ENCODE measurements around the gene LRFN2.

Gene LRFN2

GRCh38 chr6:40443842-40444241, 143.3 kb downstream of the LRFN2 start:
- no peak for FAIRE-seq
- no peak for DNase-seq (ENCODE audit: extremely low spot score, insufficient read length, low read depth)

GRCh38 chr6:40442591-40442990, 144.6 kb downstream of the LRFN2 start:
- DNase-seq (ENCODE audit: extremely low spot score, insufficient read length, low read depth) (no peak), FAIRE-seq (no peak)

GRCh38 chr6:40441150-40441549, 146.0 kb downstream of the LRFN2 start:
- DNase-seq (ENCODE audit: extremely low spot score, insufficient read length, low read depth): no peak

GRCh38 chr6:40440053-40440452, 147.1 kb downstream of the LRFN2 start:
- no peak for DNase-seq (ENCODE audit: extremely low spot score, insufficient read length, low read depth)
- FAIRE-seq: no peak

More at GRCh38 chr6:40441150-40441549, 146.0 kb downstream of the LRFN2 start:
- no peak for FAIRE-seq

- FAIRE-seq (no peak), DNase-seq (ENCODE audit: extremely low spot score, insufficient read length, low read depth) (no peak)
Observed at GRCh38 chr6:40439026-40439800, 148.0 kb downstream of the LRFN2 start.

GRCh38 chr6:40438246-40438887, 148.8 kb downstream of the LRFN2 start:
- DNase-seq (ENCODE audit: extremely low spot score, insufficient read length, low read depth) (no peak), FAIRE-seq (no peak)

GRCh38 chr6:40437631-40438030, 149.5 kb downstream of the LRFN2 start:
- FAIRE-seq: no peak
- DNase-seq (ENCODE audit: extremely low spot score, insufficient read length, low read depth): no peak

- no peak for DNase-seq (ENCODE audit: extremely low spot score, insufficient read length, low read depth)
- FAIRE-seq: no peak
Observed at GRCh38 chr6:40436685-40437604, 150.2 kb downstream of the LRFN2 start.

- FAIRE-seq: no peak
- DNase-seq (ENCODE audit: extremely low spot score, insufficient read length, low read depth): no peak
Observed at GRCh38 chr6:40432982-40433381, 154.2 kb downstream of the LRFN2 start.

- FAIRE-seq (no peak), DNase-seq (ENCODE audit: extremely low spot score, insufficient read length, low read depth) (no peak)
Observed at GRCh38 chr6:40431706-40432105, 155.5 kb downstream of the LRFN2 start.

- no peak for FAIRE-seq
- DNase-seq (ENCODE audit: extremely low spot score, insufficient read length, low read depth): no peak
Observed at GRCh38 chr6:40427196-40427595, 160.0 kb downstream of the LRFN2 start.

- DNase-seq (ENCODE audit: extremely low spot score, insufficient read length, low read depth) (no peak), FAIRE-seq (no peak)
Observed at GRCh38 chr6:40426346-40427066, 160.7 kb downstream of the LRFN2 start.

- FAIRE-seq (no peak), DNase-seq (ENCODE audit: extremely low spot score, insufficient read length, low read depth) (no peak)
Observed at GRCh38 chr6:40425192-40425919, 161.8 kb downstream of the LRFN2 start.

GRCh38 chr6:40422046-40422445, 165.1 kb downstream of the LRFN2 start:
- FAIRE-seq: no peak
- no peak for DNase-seq (ENCODE audit: extremely low spot score, insufficient read length, low read depth)

GRCh38 chr6:40419946-40420728, 167.0 kb downstream of the LRFN2 start:
- no peak for FAIRE-seq
- DNase-seq (ENCODE audit: extremely low spot score, insufficient read length, low read depth): no peak

- FAIRE-seq (no peak), DNase-seq (ENCODE audit: extremely low spot score, insufficient read length, low read depth) (no peak)
Observed at GRCh38 chr6:40419377-40419776, 167.8 kb downstream of the LRFN2 start.

- DNase-seq (ENCODE audit: extremely low spot score, insufficient read length, low read depth) (no peak), FAIRE-seq (no peak)
Observed at GRCh38 chr6:40417031-40417430, 170.1 kb downstream of the LRFN2 start.

GRCh38 chr6:40414617-40415016, 172.5 kb downstream of the LRFN2 start:
- DNase-seq (ENCODE audit: extremely low spot score, insufficient read length, low read depth) (no peak), FAIRE-seq (no peak)

- no peak for FAIRE-seq
- no peak for DNase-seq (ENCODE audit: extremely low spot score, insufficient read length, low read depth)
Observed at GRCh38 chr6:40413239-40413638, 173.9 kb downstream of the LRFN2 start.

Measured in GM18507 (cell line).